Psoas muscle (tissue), 8 donors: ENCODE measurements around the gene CPEB2. TPM values are rescaled to one million over a fixed set of nuclear protein-coding genes. Genes with fewer than 3 reads are reported as not detected.

Source experiments
- ATAC-seq, 4 donors: fragments of 200-7000 bp; cut with Tn5 transposase; one replicate each; pipeline ENCODE4 v1.9.1; 2020; ENCODE audit warnings: moderate library complexity in 3 of 4, mild to moderate bottlenecking in 2 of 4
- DNase-seq, 2 donors: peaks; one replicate each; pipeline ENCODE4 v3.0.0-alpha.2; 2020
- H3K27ac ChIP-seq: fragments of 200-600 bp; one replicate; pipeline ENCODE4 v1.8.0; 2022
- H3K27me3 ChIP-seq, 3 donors: fragments of 200-600 bp in 1 of 3; one replicate each; pipeline versions ENCODE4 v1.6.1 to v1.8.0; 2013 to 2022; ENCODE audit warnings: low read length in 2 of 3, mild to moderate bottlenecking in 2 of 3, moderate library complexity in 1 of 3; ENCODE audit not compliant: insufficient read depth in 3 of 3
- H3K36me3 ChIP-seq, 2 donors: fragments of 200-600 bp in 1 of 2; one replicate each; pipeline versions ENCODE4 v1.6.1 to v1.8.0; 2013 to 2022; ENCODE audit warnings: low read depth in 1 of 2, mild to moderate bottlenecking in 1 of 2, moderate library complexity in 1 of 2; ENCODE audit not compliant: insufficient read depth in 1 of 2
- H3K4me1 ChIP-seq: fragments of 200-600 bp; one replicate; pipeline ENCODE4 v1.8.0; 2022
- H3K4me3 ChIP-seq: fragments of 200-600 bp; one replicate; pipeline ENCODE4 v1.8.0; 2022; ENCODE audit warnings: mild to moderate bottlenecking
- H3K9me3 ChIP-seq: fragments of 200-600 bp; one replicate; pipeline ENCODE4 v1.8.0; 2022
- WGBS, 3 donors: extraction: QIAGEN DNeasy Blood & Tissue Kit; methylation state at CpG; one replicate each; pipeline versions ENCODE4 v1.1.6 to v1.1.7; 2013; 5-methylcytosine and 5-hydroxymethylcytosine counted together
- intact Hi-C, 2 donors: fragments of 100-400 bp; cut with DNase I; formaldehyde crosslinking; loops; one replicate each; pipeline versions ENCODE4 v1.11.0 to v1.14.2; 2022
- polyA plus RNA-seq, 3 donors: library from polyadenylated mRNA; stranded (reverse); fragments of 200-250 nt; gene quantifications; one replicate each; pipeline ENCODE4 v1.2.3, GENCODE V29; 2013
- total RNA-seq, 4 donors: library from RNA; stranded (reverse); fragmentation: NEBNext Ultra II Directional in 2 of 4; extraction: Animal tissue kit (Norgen Biotek cat#: 25700) in 2 of 4; gene quantifications; one replicate each; pipeline versions ENCODE4 v1.2.1 to v1.2.4, GENCODE V29; 2021 to 2023
- TF ChIP-seq, protein P1 (sequence below): fragments of 200-600 bp; IDR thresholded peaks from one replicate; pipeline ENCODE4 v1.8.0; 2022; ENCODE audit warnings: antibody characterized with exemption
- donor health status: healthy with polysubstance abuse.
- donor health status: DM: no; HTN: no; CAD: no; lungs with moderate emphysema.
- donor health status: Bipolar disorder and iron deficiency.
- donor health status: healthy.
- donor health status: DM: yes; HTN: yes; CAD: no.
- donor health status: DM: no; HTN: no; CAD: no.
- donor health status: DM: no; HTN: no; CAD: no.
- donor health status: DM: yes; HTN: yes; CAD: no.

CPEB2 gene
- total and polyA plus RNA-seq, 7 donors: 2.5 to 14.0 (median 6.0) TPM

DNA sequence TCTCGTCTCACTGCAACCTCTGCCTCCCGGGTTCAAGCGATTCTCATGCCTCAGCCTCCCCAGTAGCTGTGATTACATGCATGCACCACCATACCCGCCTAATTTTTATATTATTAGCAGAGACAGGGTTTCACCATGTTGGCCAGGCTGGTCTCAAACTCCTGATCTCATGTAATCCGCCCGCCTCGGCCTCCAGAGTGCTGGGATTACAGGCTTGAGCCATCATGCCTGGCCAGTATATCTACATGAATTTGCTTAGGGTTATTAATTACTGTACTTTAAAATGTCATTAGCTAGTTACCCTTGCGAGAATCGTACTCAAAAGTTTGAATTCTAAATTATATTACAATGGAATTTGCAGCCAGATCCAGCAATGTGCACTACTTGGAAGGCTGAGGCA, 8.9 kb downstream of the CPEB2 start:
- Histone ChIP-seq H3K4me3 (no peak overlapping the region), H3K36me3 (peaks cover 0 to 58% of the 10 kb centered on the region in 2 donors), H3K9me3 (no peaks in the 10 kb centered on the region), H3K4me1 (peaks cover 25% of the 10 kb centered on the region), H3K27me3 (no peaks in the 10 kb centered on the region), H3K27ac (no peak overlapping the region)
- DNase-seq (no peak), ATAC-seq (no peak)
- TF ChIP-seq, protein P1, sequence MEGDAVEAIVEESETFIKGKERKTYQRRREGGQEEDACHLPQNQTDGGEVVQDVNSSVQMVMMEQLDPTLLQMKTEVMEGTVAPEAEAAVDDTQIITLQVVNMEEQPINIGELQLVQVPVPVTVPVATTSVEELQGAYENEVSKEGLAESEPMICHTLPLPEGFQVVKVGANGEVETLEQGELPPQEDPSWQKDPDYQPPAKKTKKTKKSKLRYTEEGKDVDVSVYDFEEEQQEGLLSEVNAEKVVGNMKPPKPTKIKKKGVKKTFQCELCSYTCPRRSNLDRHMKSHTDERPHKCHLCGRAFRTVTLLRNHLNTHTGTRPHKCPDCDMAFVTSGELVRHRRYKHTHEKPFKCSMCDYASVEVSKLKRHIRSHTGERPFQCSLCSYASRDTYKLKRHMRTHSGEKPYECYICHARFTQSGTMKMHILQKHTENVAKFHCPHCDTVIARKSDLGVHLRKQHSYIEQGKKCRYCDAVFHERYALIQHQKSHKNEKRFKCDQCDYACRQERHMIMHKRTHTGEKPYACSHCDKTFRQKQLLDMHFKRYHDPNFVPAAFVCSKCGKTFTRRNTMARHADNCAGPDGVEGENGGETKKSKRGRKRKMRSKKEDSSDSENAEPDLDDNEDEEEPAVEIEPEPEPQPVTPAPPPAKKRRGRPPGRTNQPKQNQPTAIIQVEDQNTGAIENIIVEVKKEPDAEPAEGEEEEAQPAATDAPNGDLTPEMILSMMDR: no peak
- WGBS, 3 donors: 95 to 98% (median 97%) methylated on average over 9 of the region's 9 CpGs
- intact Hi-C loops: no loop called here

DNA sequence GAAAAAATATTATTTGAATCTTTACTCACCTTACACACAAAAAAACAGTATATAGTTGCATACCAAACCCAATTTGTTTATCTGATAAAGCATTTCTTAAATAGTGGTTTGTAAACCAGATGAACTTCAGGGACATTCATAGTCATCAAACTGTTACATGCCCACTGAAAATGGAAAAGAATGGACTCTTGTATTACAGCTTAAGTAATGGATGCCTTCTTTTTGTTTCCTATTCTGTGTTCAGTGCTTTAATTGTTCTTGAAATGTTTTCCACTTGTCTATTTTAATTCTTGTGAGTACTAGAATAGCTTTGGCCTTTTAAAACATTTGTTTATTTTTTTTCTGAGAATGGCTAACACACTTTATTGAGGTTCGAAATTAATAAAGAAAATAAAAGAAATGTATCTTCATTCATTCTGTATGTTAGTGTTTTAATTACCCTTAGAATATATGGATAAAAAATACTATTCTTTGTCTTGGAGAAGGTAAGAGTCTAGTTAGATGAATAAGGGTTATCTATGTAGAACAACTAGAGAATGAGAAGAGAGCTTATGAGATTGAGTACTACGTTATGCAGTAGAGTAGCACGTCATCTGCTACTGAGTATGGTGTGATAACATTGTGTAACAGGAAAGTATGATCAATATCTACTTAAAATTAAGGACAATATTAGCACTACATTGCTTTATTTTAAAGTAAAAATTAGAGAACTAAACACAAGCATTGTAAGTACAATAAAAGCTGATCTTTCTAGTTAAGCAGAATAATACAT, 9.9 kb downstream of the CPEB2 start:
- intact Hi-C loops: no loop called here
- H3K4me3 ChIP-seq: no peak overlapping the region
- ATAC-seq (no peak), DNase-seq (no peak)
- H3K4me1 ChIP-seq: peaks cover 14% of the 10 kb centered on the region
- H3K27ac ChIP-seq: no peak overlapping the region
- TF ChIP-seq, protein P1: no peak
- H3K27me3 ChIP-seq: no peaks in the 10 kb centered on the region
- WGBS, 3 donors: 93 to 96% (median 94%) methylated on average over 3 of the region's 3 CpGs
- H3K9me3 ChIP-seq: no peaks in the 10 kb centered on the region
- peaks cover 0 to 64% of the 10 kb centered on the region in 2 donors for H3K36me3 ChIP-seq

DNA sequence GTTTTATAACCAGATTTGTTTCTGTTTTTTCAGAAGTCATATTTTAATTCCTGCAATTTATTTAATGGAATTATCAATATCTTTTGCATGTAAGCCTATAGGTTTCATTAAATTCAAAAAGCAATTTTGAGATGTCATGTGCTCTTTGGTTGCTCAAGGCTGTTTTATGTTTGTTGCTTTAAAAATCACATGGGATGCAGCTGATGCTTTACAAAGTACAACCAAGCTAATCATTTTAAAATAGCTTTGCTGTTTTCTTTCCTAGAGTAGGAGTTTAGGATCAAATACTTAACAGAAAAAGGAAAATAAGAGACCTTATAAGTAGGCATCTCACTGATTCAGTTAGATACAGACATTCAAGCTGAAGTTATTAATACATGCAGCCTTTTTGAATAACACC, 11.3 kb downstream of the CPEB2 start:
- no peak overlapping the region for H3K27ac ChIP-seq
- H3K27me3 ChIP-seq: no peaks in the 10 kb centered on the region
- intact Hi-C loops: no loop called here
- peaks cover 12% of the 10 kb centered on the region for H3K4me1 ChIP-seq
- H3K4me3 ChIP-seq: no peak overlapping the region
- no peaks in the 10 kb centered on the region for H3K9me3 ChIP-seq
- DNase-seq (no peak), ATAC-seq (no peak)
- peaks cover 0 to 60% of the 10 kb centered on the region in 2 donors for H3K36me3 ChIP-seq
- TF ChIP-seq, protein P1: no peak

DNA sequence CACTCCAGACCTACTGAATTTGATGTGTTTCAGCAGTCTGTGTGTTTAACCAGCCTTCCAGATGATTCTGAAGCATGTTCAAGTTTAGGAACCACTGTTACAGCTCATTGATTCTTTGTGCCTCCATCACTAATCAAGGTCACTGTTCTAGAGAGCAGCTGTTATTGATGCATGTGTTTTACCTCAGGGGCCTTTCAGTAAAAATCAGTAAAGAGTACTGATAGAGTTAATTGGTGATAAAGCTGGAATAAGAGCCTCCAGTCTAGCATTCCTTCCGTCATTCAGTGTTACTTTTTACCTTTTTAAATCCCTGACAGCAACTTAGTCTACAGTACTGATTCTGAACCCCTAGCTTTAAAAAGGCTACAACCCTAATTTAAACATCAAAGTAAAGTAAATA, 12.9 kb downstream of the CPEB2 start:
- Histone ChIP-seq H3K4me3 (no peak overlapping the region), H3K27ac (no peak overlapping the region), H3K9me3 (no peaks in the 10 kb centered on the region), H3K4me1 (peaks cover 8% of the 10 kb centered on the region), H3K27me3 (no peaks in the 10 kb centered on the region), H3K36me3 (peaks cover 0 to 55% of the 10 kb centered on the region in 2 donors)
- TF ChIP-seq, protein P1: no peak
- WGBS, 3 donors: 81 to 100% (median 87%) methylated on average over 1 of the region's 1 CpG
- intact Hi-C loops: no loop called here
- DNase-seq: no peak
- ATAC-seq: no peak

DNA sequence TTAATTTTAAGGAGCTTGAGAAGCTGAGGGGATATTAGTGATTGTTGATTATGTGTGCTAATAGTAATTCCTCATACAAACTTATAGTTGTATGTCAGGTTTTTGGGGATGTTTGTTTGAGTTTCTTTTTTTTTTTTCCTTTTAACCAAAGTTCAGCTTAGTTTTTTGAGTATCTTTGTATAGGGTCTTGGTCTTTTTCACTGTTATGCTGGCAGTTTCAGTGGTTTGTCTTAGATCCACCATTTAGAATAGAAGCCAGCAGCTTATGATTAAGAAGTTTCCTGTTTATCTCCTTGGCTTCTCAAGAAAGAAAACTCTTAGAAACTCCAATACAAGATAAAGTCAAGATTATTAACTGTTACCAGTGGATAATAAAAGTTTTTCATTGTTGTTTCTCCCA, 16.1 kb downstream of the CPEB2 start:
- TF ChIP-seq, protein P1: no peak
- intact Hi-C loops: no loop called here
- H3K4me1 ChIP-seq: peaks cover 12% of the 10 kb centered on the region
- H3K27ac ChIP-seq: no peak overlapping the region
- H3K36me3 ChIP-seq: peaks cover 0 to 40% of the 10 kb centered on the region in 2 donors
- no peaks in the 10 kb centered on the region for H3K27me3 ChIP-seq
- ATAC-seq (no peak), DNase-seq (no peak)
- no peak overlapping the region for H3K4me3 ChIP-seq
- no peaks in the 10 kb centered on the region for H3K9me3 ChIP-seq
